Measurements from ENCODE around the gene NAP1L1.
"Not testable (repeated sequence)": the region's sequence is repeated elsewhere in the genome, so short reads cannot be mapped to it uniquely, and the experiment has no call there.

The NAP1L1 gene

DNA sequence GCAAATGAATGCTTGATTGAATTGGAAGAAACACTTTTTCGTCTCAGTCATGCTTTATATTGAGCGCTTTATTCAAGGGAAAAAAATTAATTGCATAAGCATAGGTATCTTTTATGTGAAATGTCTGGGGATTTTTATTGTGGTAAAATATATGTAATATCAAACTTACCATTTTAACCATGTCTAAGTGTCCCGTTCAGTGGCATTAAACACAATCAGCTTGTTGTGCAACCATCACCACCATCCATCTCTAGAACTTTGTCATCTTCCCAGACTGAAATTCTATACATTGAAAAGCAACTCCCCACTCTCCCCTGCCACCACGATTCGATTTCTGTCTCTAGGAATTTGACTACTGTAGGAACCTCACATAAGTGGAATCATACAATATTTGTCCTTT lies 92.7 kb downstream of the NAP1L1 start:
- TF ChIP-seq CTCF (IDR thresholded peaks at IDR 0.05; ENCODE audit: extremely low read depth, insufficient read depth, missing control alignments) = no peak
- in situ Hi-C loops (cut with MboI; ENCODE audit: low pct_unique_long_range_greater_than_20kb, low sequenced_read_pairs, unreplicated experiment) = no loop called here
- DNase-seq (ENCODE audit: low spot score) = no peak

- TF ChIP-seq CTCF (IDR thresholded peaks at IDR 0.05; ENCODE audit: extremely low read depth, insufficient read depth, missing control alignments) = no peak
- no peak for DNase-seq (ENCODE audit: low spot score)
These were observed 94.1 kb downstream of the NAP1L1 start for GRCh38 chr12:75990189-75990912.

DNA sequence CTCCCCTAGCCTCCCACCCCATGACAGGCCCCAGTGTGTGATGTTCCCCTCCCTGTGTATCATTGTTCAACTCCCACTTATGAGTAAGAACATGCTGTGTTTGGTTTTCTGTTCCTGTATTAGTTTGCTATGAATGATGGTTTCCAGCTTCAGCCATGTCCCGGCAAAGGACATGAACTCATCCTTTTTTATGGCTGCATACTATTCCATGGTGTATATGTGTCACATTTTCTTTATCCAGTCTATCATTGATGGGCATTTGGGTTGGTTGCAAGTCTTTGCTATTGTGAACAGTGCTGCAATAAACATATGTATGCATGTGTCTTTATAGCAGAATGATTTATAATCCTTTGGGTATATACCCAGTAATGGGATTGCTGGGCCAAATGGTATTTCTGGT lies 96.8 kb downstream of the NAP1L1 start:
- DNase-seq (ENCODE audit: low spot score); in situ Hi-C loops (cut with MboI; ENCODE audit: low pct_unique_long_range_greater_than_20kb, low sequenced_read_pairs, unreplicated experiment): not testable (repeated sequence)

More at GRCh38 chr12:75990189-75990912, 94.1 kb downstream of the NAP1L1 start:
- in situ Hi-C loops (cut with MboI; ENCODE audit: low pct_unique_long_range_greater_than_20kb, low sequenced_read_pairs, unreplicated experiment) = no loop called here
